Subcutaneous abdominal adipose tissue (tissue), 5 donors: Measurements from ENCODE around the gene USP5.
"Not testable (repeated sequence)": the region's sequence is repeated elsewhere in the genome, so short reads cannot be mapped to it uniquely, and the experiment has no call there.

ENCODE experiments used
- H3K27ac ChIP-seq: one replicate; pipeline ENCODE4 v1.7.0; 2013; ENCODE audit warnings: low read depth, mild to moderate bottlenecking, inconsistent platforms, low read length, moderate library complexity
- H3K27me3 ChIP-seq, 5 donors: one replicate each; pipeline ENCODE4 v1.7.0; 2013; ENCODE audit warnings: low read length in 5 of 5, inconsistent platforms in 1 of 5; ENCODE audit not compliant: control insufficient read depth in 5 of 5, insufficient read depth in 4 of 5
- H3K36me3 ChIP-seq, 5 donors: one replicate each; pipeline ENCODE4 v1.7.0; 2013; ENCODE audit warnings: low read length in 5 of 5; ENCODE audit not compliant: control insufficient read depth in 5 of 5, insufficient read depth in 5 of 5
- H3K4me1 ChIP-seq, 5 donors: one replicate each; pipeline ENCODE4 v1.7.0; 2013; ENCODE audit warnings: low read length in 5 of 5, mild to moderate bottlenecking in 3 of 5, moderate library complexity in 1 of 5; ENCODE audit not compliant: control insufficient read depth in 5 of 5, insufficient read depth in 5 of 5
- H3K4me3 ChIP-seq, 5 donors: one replicate each; pipeline ENCODE4 v1.7.0; 2013; ENCODE audit warnings: low read length in 5 of 5, low read depth in 1 of 5
- H3K9ac ChIP-seq, 5 donors: one replicate each; pipeline ENCODE4 v1.7.0; 2013; ENCODE audit warnings: low read length in 5 of 5, mild to moderate bottlenecking in 4 of 5, moderate library complexity in 3 of 5
- H3K9me3 ChIP-seq, 5 donors: one replicate each; pipeline ENCODE4 v1.7.0; 2013; ENCODE audit warnings: low read length in 5 of 5; ENCODE audit not compliant: control insufficient read depth in 5 of 5
- donor health status: healthy.
- donor health status: healthy.
- donor health status: healthy.
- donor health status: healthy.
- donor health status: healthy.

USP5 gene

GRCh38 chr12:6908141-6908540 lies 56.2 kb downstream of the USP5 start:
- H3K4me3 ChIP-seq, H3K9me3 ChIP-seq, H3K27ac ChIP-seq, H3K9ac ChIP-seq: not testable (repeated sequence)
- Histone ChIP-seq H3K36me3 (peaks cover 0 to 19% (median 0%) of the 10 kb centered on the region in 5 donors), H3K4me1 (peaks cover 0 to 16% (median 14%) of the 10 kb centered on the region in 5 donors), H3K27me3 (peaks cover 0 to 12% (median 10%) of the 10 kb centered on the region in 5 donors)

DNA sequence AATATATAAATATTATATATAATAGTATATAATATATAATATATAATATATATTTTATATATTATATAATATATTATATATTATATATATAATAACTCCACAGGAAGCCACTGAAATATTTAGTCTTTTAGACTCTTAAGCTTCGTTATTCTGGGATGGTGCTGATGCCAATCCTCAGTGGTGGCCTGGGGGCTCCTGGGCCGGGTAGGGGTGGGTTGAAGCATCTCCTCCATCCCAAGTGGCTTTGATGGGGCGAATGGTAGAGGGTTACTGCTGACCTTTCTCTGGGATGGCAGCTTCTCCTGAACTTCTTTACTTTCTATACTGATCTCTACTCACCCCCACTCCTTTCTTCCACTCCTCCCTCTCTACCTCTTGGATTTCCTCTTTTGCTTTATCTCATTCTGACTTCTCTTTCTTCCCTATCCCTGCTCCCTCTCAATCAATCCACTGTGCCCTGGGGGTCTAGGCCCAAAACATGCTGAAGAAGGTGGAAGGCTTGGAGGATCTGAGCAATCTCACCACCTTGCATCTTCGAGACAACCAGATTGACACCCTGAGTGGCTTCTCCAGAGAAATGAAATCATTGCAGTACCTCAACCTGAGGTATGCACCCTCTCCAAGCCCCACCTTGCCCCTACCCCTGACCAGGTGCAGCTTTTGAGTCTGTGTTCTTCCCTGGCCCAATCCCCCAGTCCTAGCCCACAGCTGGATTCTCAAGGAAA lies 57.6 kb downstream of the USP5 start:
- H3K9ac ChIP-seq = no peak overlapping the region
- no peak overlapping the region for H3K27ac ChIP-seq

DNA sequence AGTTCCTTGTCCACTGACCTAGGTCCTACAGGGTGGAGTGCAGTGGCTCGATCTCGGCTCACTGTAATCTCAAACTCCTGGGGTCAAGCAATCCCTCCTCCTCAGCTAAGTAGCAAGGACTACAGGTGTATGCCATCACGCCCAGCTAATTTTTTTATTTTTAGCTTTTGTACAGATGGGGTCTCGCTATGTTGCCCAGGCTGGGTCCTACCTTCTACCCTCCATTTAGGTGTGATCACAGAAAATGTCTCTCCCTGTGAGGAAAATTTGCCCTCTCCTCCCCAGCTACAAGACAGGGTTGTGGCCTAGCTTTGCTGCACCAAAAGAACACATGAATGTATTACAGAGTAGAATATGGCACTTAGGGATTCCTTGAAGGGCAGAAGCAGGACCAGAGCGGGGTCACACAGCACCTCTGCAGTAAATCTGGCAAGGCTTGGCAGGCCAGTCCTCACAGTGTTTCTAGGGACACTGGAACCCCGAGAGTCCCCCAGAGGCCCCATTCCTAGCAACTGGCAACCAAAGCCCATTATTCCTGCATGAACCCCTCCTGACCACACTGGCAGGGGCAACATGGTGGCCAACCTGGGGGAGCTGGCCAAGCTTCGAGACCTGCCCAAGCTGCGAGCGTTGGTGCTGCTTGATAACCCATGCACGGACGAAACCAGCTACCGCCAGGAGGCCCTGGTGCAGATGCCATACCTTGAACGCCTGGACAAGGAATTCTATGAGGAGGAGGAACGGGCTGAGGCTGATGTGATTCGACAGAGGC lies 60.4 kb downstream of the USP5 start:
- H3K4me3 ChIP-seq = no peak overlapping the region
- peaks cover 0 to 18% (median 14%) of the 10 kb centered on the region in 5 donors for H3K4me1 ChIP-seq
- no peaks in the 10 kb centered on the region for H3K9me3 ChIP-seq
- no peak overlapping the region for H3K27ac ChIP-seq
- H3K27me3 ChIP-seq = peaks cover 14 to 40% (median 35%) of the 10 kb centered on the region in 5 donors
- H3K36me3 ChIP-seq = peaks cover 0 to 9% (median 0%) of the 10 kb centered on the region in 5 donors
- no peak overlapping the region for H3K9ac ChIP-seq

More for the DNA sequence above, 57.6 kb downstream of the USP5 start:
- Histone ChIP-seq H3K27me3 (peaks cover 5 to 20% (median 16%) of the 10 kb centered on the region in 5 donors), H3K4me1 (peaks cover 0 to 19% (median 15%) of the 10 kb centered on the region in 5 donors), H3K9me3 (no peaks in the 10 kb centered on the region), H3K4me3 (no peak overlapping the region), H3K36me3 (peaks cover 0 to 19% (median 0%) of the 10 kb centered on the region in 5 donors)

DNA sequence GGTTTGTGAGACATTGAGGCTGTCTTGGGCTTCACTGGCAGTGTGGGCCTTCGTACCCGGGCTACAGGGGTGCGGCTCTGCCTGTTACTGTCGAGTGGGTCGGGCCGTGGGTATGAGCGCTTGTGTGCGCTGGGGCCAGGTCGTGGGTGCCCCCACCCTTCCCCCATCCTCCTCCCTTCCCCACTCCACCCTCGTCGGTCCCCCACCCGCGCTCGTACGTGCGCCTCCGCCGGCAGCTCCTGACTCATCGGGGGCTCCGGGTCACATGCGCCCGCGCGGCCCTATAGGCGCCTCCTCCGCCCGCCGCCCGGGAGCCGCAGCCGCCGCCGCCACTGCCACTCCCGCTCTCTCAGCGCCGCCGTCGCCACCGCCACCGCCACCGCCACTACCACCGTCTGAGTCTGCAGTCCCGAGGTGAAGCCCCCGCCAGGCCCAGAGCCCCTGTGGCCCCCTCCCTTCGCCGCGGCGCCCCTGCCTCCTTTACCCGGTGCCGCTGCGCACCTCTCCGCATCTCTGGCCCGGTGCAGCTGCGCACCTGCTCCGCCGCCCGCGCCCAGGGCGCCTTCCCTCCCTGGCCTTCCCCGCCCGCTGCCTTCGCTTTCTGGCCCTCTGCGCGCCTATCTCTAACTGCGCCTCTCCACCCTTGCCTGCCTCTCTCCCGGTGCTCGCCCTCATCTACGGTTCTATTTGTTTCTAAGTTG lies 62.4 kb downstream of the USP5 start, which contains the start of gene ENO2:
Gene ENO2, plus strand, starts transcription at position 335 of the 701 bp plus-strand sequence. CDS start 1,253 bp downstream, outside the sequence.
- Histone ChIP-seq H3K4me3 (peak within 1 kb of the TSS; percentile 64 to 70 (median 68)), H3K36me3 (peaks cover 0 to 4% (median 0%) of the 10 kb centered on the region in 5 donors), H3K27me3 (peaks cover 14 to 40% (median 35%) of the 10 kb centered on the region in 5 donors), H3K27ac (no peak within 1 kb of the TSS), H3K9ac (peak within 1 kb of the TSS in 3 of 5 donors; percentile 43 to 69 (median 51)), H3K9me3 (no peaks in the 10 kb centered on the region), H3K4me1 (peaks cover 0 to 18% (median 14%) of the 10 kb centered on the region in 5 donors)

GRCh38 chr12:6914947-6915788 lies 63.2 kb downstream of the USP5 start:
- peak overlapping the region in 3 of 5 donors; percentile 43 to 54 (median 51) for H3K9ac ChIP-seq
- H3K27ac ChIP-seq = no peak overlapping the region
- H3K9me3 ChIP-seq = no peaks in the 10 kb centered on the region
- H3K27me3 ChIP-seq = peaks cover 14 to 40% (median 35%) of the 10 kb centered on the region in 5 donors
- H3K4me3 ChIP-seq = peak overlapping the region; percentile 64 to 70 (median 68)
- peaks cover 0 to 18% (median 14%) of the 10 kb centered on the region in 5 donors for H3K4me1 ChIP-seq
- peaks cover 0 to 5% (median 0%) of the 10 kb centered on the region in 5 donors for H3K36me3 ChIP-seq

DNA sequence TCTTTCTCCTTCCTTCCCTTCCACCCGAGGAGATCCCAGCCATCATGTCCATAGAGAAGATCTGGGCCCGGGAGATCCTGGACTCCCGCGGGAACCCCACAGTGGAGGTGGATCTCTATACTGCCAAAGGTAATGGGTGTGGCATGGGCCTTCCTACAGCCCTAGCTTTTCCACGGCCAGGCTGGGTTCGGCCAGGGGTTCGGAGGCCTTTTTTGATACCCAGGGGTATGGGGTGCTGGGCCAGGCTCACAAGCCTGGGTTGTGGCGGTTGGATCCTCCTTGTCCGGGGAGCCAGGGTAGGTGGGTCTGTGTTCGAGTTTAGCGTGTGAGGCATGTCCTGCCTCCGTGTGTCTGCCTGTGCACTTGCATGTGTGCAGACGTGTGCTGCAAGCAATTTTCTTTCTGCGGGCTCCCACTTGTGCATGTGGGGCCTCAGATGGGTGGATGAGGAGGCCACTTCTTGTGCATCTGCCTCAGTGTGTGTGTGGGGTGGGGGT lies 63.9 kb downstream of the USP5 start:
- H3K9me3 ChIP-seq = no peaks in the 10 kb centered on the region
- H3K4me1 ChIP-seq = peaks cover 0 to 18% (median 14%) of the 10 kb centered on the region in 5 donors
- H3K27ac ChIP-seq = no peak overlapping the region
- peaks cover 0 to 5% (median 0%) of the 10 kb centered on the region in 5 donors for H3K36me3 ChIP-seq
- H3K9ac ChIP-seq = no peak overlapping the region
- H3K27me3 ChIP-seq = peaks cover 14 to 40% (median 35%) of the 10 kb centered on the region in 5 donors
- no peak overlapping the region for H3K4me3 ChIP-seq
